ENCODE measurements around the gene PDGFRB. TPM values are rescaled to one million over a fixed set of nuclear protein-coding genes. Genes with fewer than 3 reads are reported as not detected.

Gene PDGFRB
- total and polyA plus RNA-seq, 2 of the 8 experiments (the other 6 are each of a cell fraction or from before 2014, with no cell fraction given) = 4.2 to 13.7 TPM

DNA sequence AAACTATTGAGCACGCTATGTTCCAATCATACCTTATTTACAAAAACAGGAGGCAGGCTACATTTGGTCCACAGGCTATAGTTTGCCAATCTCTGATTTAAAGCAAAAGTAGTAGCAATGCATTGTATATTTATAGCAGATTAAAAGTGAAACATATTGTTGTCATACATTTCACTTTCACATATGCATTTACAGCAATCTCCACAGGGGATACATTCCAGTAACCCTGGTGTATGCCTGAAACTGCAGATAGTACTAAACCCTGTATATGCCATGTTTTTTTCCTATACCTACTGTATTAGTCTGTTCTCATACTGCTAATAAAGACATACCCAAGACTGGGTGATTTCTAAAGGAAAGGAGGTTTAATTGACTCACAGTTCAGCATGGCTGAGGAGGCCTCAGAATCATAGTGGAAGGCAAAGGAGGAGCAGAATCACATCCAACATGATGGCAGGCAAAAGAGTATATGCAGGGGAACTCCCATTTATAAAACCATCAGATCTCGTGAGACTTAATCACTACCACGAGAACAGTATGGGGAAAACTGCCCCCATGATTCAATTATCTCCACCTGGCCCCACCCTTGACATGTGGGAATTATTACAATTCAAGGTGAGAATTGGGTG, 63.4 kb downstream of the PDGFRB start (continued):
- TF ChIP-seq CTCF (IDR thresholded peaks at IDR 0.05; ENCODE audit: control extremely low read depth in 1 of 3, insufficient read depth in 1 of 3, low read depth in 1 of 3, low read length in 3 of 3) (no peak), CTBP2 (IDR thresholded peaks at IDR 0.05; ENCODE audit: borderline replicate concordance, insufficient read depth, insufficient read length, low read length) (no peak), HDAC6 (IDR thresholded peaks at IDR 0.05; ENCODE audit: low read depth, low read length) (no peak), EZH2 (IDR thresholded peaks at IDR 0.05; ENCODE audit: low read depth, low read length, severe bottlenecking) (no peak), NANOG (IDR thresholded peaks at IDR 0.05; ENCODE audit: insufficient read depth, low read depth, low read length, poor library complexity, severe bottlenecking) (no peak), BCL11A (IDR thresholded peaks at IDR 0.05; ENCODE audit: low read depth in 2 of 2, low read length in 2 of 2) (no peak)
- TF ChIP-seq, protein P1, sequence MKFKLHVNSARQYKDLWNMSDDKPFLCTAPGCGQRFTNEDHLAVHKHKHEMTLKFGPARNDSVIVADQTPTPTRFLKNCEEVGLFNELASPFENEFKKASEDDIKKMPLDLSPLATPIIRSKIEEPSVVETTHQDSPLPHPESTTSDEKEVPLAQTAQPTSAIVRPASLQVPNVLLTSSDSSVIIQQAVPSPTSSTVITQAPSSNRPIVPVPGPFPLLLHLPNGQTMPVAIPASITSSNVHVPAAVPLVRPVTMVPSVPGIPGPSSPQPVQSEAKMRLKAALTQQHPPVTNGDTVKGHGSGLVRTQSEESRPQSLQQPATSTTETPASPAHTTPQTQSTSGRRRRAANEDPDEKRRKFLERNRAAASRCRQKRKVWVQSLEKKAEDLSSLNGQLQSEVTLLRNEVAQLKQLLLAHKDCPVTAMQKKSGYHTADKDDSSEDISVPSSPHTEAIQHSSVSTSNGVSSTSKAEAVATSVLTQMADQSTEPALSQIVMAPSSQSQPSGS (IDR thresholded peaks at IDR 0.05; ENCODE audit: low read length) = no peak

Measured in H1 (cell line).